Activated CD8-positive, alpha-beta memory T cell treated with anti-CD3 and anti-CD28 coated beads, Interleukin-2, amount 50 U/mL, for 1 hour (primary cell): ENCODE data around the gene H1-8.

ENCODE experiments used
- DNase-seq: peaks from one replicate; pipeline ENCODE4 v3.0.0-alpha.2; 2020; ENCODE audit errors: extremely low read depth

H1-8 gene

GRCh38 chr3:129593595-129594339, 50.8 kb downstream of the H1-8 start:
- peak; percentile 37 for DNase-seq

- DNase-seq: no peak
Observed at GRCh38 chr3:129594409-129594808, 51.4 kb downstream of the H1-8 start.

GRCh38 chr3:129594907-129595390, 52.0 kb downstream of the H1-8 start:
- DNase-seq: no peak

- no peak for DNase-seq
Observed at GRCh38 chr3:129595544-129596193, 52.7 kb downstream of the H1-8 start.

DNA sequence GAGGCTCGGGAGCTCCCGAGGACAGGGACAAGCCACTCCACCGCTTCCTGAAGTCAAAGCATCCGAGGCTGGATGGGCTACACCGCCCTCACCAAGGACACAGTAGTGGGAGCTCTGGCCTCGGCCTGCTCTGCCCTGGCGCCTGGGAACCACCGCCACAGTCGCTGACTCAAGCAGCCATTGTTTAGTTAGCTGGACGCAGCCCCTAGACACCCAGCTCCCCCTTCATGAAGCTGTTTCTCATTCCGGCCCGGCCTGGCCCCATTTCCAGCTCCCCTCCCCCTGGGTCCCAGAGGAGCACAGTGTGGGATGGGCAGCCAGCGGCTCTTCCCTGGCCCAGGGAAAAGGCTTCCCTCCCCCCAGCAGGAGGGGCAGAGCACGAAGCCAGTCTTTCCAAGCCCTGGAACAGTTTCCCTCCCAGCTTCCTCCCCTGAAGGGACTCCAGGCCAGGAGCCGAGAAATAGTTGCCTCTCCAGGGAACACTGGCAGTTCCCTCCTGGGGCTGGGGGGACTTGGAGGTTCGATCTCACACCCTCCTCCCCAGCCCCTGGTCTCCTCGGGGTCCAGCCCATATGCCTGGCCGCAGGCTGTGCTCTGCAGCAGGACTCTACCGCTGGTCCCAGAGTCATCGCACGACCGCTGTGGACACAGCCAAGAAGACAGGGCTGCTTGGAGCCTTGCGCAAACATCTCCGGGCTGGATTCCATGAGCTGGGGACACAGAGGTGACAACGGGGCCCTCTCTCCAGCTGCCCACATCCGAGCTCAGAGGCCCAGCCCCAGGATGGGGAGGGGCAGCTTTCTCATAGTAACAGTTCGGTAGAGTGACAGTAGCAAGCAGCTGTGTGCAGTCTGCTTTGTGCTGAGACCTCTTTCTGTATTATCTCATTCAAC, 53.5 kb downstream of the H1-8 start:
- no peak for DNase-seq

- DNase-seq: no peak
Observed at GRCh38 chr3:129597087-129597999, 54.4 kb downstream of the H1-8 start.

- no peak for DNase-seq
Observed at GRCh38 chr3:129598000-129598381, 55.0 kb downstream of the H1-8 start.

GRCh38 chr3:129598484-129598883, 55.5 kb downstream of the H1-8 start:
- no peak for DNase-seq

GRCh38 chr3:129599073-129599472, 56.1 kb downstream of the H1-8 start:
- DNase-seq: no peak

DNA sequence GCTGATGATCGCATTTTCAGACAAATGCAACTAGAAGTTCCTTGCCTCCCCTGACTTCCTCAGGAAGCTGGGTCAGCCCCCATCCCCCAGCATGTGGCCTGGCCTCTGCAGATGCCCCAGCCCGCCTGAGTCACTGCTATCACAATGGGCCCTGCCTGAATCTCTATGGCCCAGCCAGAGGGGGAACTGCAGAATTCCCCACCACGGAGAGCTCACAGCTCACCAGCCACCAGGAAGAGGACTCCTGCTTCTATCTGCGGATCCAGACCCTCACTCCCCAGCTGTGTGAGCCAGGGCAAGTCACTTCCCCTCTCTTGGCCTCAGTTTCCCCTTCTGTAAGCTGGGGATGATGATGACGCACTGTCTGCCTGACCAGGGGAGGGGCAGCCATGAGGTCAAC, 56.6 kb downstream of the H1-8 start:
- no peak for DNase-seq

DNA sequence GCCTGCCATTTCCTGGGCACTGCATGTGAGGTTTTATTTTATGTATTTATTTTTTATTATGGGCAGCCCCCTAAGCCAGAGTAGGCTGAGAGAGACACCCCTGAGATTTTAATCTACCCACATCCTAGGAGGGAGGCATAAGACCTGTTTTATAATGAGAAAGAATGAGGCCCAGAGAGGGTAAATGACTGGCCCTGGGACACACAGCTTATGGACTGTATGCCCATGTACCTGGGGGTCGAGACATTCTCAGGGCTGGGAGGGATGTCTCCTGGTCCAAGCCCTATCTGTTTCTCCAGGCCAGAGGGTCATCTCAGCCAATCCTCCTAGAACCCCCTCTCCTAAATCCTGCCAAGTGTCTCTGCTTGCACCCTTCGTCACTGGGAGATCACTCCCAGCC, 57.4 kb downstream of the H1-8 start:
- DNase-seq: no peak
